OCI-M2 (cell line): ENCODE data around the gene PNPLA7.
"Not testable (repeated sequence)": the region's sequence is repeated elsewhere in the genome, so short reads cannot be mapped to it uniquely, and the experiment has no call there.

Experiments
- DNase-seq: peaks from one replicate; lab custom pipeline; 2025; ENCODE audit not compliant: unreplicated experiment; lab: John Stamatoyannopoulos, UW

Gene PNPLA7

DNA sequence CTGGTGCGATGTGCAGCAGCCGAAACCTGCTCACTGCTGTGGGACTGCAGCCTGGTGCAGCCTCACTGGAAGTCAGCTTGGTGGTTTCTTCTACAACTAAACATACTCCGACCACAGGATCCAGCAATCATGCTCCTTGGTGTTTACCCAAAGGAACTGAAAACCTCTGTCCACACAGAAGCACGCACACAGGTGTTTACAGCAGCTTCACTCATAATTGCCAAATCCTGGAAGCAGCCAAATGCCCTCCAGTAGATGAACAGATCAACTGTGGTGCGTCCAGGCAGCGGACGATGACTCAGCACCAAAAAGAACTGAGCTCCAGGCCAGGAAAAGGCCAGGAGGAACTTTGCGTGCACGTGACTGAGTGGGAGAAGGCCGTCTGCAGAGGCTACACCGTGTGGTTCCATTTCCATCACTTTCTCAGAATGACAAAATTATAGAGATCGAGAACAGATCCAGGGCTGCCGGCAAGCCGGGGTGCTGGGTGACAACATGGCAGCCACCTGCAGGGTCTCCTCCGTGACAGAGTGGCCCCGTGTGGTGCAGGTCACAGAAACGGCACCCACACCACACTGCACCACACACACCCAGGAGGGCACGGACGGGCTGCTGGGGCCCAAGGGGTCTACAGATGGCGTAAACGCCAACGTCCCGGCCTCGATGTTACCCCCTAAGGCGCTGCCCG is 68.0 kb downstream of the PNPLA7 start:
- DNase-seq = no peak

GRCh38 chr9:137480686-137481683 is 69.2 kb downstream of the PNPLA7 start:
- DNase-seq = no peak

GRCh38 chr9:137479892-137480685 is 70.1 kb downstream of the PNPLA7 start:
- DNase-seq = no peak

GRCh38 chr9:137478962-137479861 is 71.0 kb downstream of the PNPLA7 start:
- no peak for DNase-seq

DNA sequence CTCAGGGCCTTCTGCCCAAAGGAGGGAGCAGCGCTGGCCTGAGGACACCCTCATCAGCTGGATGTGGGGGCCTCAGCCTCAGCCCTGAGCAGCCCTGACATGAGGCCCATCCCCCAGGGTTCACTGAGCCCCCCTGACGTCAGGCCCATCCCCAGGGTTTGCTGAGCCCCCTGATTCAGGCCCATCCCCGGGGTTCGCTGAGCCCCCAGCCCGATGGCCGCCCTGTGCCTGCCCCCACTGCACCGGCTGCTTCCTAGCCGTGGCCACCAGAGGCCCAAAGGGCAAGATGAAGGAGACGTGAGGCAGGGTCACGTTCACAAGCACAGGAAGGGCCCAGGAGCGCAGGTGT is 71.6 kb downstream of the PNPLA7 start:
- DNase-seq = no peak

DNA sequence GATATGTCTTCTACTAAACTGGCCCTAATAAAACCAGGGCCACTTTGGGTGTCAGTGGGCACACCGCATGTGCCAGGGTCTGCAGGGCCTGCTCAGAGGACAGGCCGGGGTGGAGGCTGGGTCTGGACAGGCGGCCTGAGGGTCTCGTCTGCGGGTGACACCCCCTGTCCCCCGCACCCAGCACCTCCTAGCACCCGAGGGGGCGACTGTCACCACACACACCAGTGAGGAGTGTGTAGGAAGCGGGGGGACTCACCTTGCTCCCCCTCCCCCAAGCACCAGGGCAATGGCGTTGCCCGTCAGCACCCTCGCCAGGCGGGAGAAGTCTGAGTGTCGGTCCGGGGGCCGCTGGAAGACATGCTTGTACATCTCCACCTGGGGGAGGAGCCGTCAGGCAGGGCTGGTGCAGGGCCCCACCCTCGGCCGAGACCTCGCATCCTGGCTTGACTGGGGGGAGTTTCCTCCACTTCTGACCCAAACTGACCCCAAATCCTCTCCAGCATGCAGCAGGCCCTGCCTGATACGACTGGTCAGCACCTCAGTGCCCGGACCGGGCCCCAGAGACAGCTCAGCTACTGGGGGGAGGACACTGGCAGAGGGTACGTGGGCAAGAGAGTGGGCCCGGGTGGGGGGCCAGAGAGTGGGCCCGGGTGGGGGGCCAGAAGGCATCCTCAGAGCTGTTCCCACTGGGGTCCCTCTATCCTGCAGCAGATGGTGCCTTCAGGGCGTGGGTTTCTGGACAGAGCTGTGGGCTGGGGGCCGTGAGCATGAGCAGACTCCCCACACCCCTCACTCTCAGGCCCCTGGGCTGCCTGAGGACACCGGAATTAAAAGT is 72.2 kb downstream of the PNPLA7 start:
- DNase-seq = no peak

DNA sequence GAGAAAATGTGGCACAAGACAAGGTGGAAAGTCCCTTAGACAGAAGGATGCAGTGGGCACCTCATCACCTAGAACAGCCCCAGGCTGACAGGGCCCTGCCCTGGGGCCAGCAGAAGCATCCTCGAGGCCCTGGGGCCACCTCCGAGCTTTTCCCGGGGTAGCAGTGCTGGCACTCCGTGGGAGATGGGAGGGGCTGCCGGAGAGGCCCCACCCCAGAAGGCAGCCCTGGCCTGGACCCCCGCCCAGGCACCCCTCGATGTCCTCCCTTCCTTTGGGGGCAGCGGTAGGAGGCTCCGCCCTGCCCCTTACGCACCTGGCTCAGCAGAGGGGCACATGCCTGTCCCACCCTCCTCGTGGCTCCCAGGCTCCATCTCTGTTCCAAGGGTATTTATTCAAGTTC is 73.3 kb downstream of the PNPLA7 start:
- DNase-seq = no peak

- no peak for DNase-seq
Observed at GRCh38 chr9:137475666-137476065, 74.5 kb downstream of the PNPLA7 start.

- DNase-seq = no peak
Observed at GRCh38 chr9:137474271-137474670, 75.9 kb downstream of the PNPLA7 start.

DNA sequence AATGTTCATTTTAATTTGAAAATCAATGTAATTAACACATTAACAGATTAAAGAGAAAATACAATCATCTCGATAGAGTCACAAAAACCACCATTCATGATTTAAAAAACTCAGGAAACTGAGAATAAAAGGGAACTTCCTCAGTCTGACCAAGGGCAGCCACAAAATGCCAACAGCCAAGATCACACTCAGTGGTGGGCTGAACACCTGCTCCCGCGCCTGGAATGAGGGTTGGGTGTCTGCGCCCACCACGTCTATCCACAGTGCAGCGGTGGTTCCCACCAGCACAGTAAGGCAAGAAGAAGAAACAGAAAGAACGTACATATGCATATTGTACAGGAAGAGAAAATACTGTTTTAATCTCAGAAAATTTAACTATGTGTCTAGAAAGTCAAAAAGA is 79.4 kb downstream of the PNPLA7 start:
- DNase-seq = no peak

DNA sequence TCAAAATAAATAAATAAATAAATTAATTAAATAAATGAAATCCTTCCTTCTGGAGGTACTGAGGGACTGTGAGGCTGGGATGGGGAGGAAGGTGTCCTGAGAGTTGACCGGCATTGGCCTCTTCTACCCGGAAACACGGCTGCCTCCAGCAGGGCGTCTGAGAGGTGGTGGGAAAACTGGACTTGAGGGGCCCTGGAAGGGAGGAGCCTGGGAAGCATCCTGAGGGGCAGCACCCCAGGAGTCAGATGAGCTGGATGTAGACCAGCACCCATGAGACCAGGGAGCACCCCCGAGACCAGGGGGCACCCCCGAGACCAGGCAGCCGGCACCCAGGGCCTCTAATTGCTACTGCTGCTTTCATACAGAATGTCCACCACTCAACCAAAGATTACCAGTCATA is 82.3 kb downstream of the PNPLA7 start:
- DNase-seq = no peak

GRCh38 chr9:137467161-137467581 is 83.0 kb downstream of the PNPLA7 start:
- no peak for DNase-seq

GRCh38 chr9:137466389-137467085 is 83.7 kb downstream of the PNPLA7 start:
- DNase-seq = not testable (repeated sequence)

GRCh38 chr9:137465720-137466388 is 84.3 kb downstream of the PNPLA7 start:
- no peak for DNase-seq

- DNase-seq = no peak
Observed at GRCh38 chr9:137465000-137465719, 85.0 kb downstream of the PNPLA7 start.

GRCh38 chr9:137464291-137464999 is 85.8 kb downstream of the PNPLA7 start:
- DNase-seq = no peak

- no peak for DNase-seq
Observed at GRCh38 chr9:137463931-137464290, 86.3 kb downstream of the PNPLA7 start.
